Tibial nerve (tissue), 4 donors: ENCODE data around the gene AGO4. TPM values are rescaled to one million over a fixed set of nuclear protein-coding genes. Genes with fewer than 3 reads are reported as not detected.

Source experiments
- DNase-seq, 2 donors: peaks; one replicate each; pipeline ENCODE4 v3.0.0-alpha.2; 2019; ENCODE audit warnings: low spot score in 2 of 2
- H3K27ac ChIP-seq, 4 donors: fragments of 200-600 bp; sonication (generic) in 3 of 4; one replicate each; pipeline ENCODE4 v1.5.1; 2017 to 2019; ENCODE audit warnings: mild to moderate bottlenecking in 1 of 4
- H3K27me3 ChIP-seq, 2 donors: fragments of 200-600 bp; sonication (generic) in 1 of 2; one replicate each; pipeline versions ENCODE4 v1.5.1 to v1.6.0; 2017 to 2019
- H3K36me3 ChIP-seq, 3 donors: fragments of 200-600 bp; sonication (generic); one replicate each; pipeline ENCODE4 v1.5.1; 2018 to 2019
- H3K4me1 ChIP-seq, 4 donors: fragments of 200-600 bp; sonication (generic) in 3 of 4; one replicate each; pipeline ENCODE4 v1.5.1; 2017 to 2019
- H3K4me3 ChIP-seq, 4 donors: fragments of 200-600 bp; sonication (generic) in 3 of 4; one replicate each; pipeline ENCODE4 v1.5.1; 2017 to 2019; ENCODE audit warnings: mild to moderate bottlenecking in 1 of 4, moderate library complexity in 1 of 4
- H3K9me3 ChIP-seq, 4 donors: fragments of 200-600 bp; sonication (generic) in 3 of 4; one replicate each; pipeline ENCODE4 v1.5.1; 2017 to 2019
- CTCF ChIP-seq, 5 experiments: fragments of 200-600 bp in 3 of 5; fragments of 450-650 bp in 2 of 5; sonication (generic) in 3 of 5; IDR thresholded peaks; one replicate each; pipeline ENCODE4 v1.5.1; 2016 to 2019; ENCODE audit warnings: antibody characterized with exemption in 5 of 5, mild to moderate bottlenecking in 3 of 5, moderate library complexity in 2 of 5
- EP300 ChIP-seq, 2 donors: sonication (generic); formaldehyde crosslinking; IDR thresholded peaks; one replicate each; pipeline ENCODE4 v1.6.1; 2017; ENCODE audit warnings: antibody characterized with exemption in 2 of 2, mild to moderate bottlenecking in 1 of 2
- POLR2A ChIP-seq, 2 donors: fragments of 450-650 bp; IDR thresholded peaks; one replicate each; pipeline ENCODE4 v1.6.1; 2017; ENCODE audit warnings: antibody characterized with exemption in 2 of 2, mild to moderate bottlenecking in 2 of 2, moderate library complexity in 2 of 2
- WGBS, 2 donors: methylation state at CpG; one replicate each; pipeline ENCODE4 v1.1.5; 2018; 5-methylcytosine and 5-hydroxymethylcytosine counted together
- total RNA-seq, 4 donors: library from RNA; depleted of rRNA; stranded (reverse); fragments of >200 nt; gene quantifications; one replicate each; pipeline ENCODE4 v1.1.0, GENCODE V29; 2016

The AGO4 gene
- total RNA-seq, 4 donors from 2014 or later: 11.5 to 16.3 (median 13.9) TPM

DNA sequence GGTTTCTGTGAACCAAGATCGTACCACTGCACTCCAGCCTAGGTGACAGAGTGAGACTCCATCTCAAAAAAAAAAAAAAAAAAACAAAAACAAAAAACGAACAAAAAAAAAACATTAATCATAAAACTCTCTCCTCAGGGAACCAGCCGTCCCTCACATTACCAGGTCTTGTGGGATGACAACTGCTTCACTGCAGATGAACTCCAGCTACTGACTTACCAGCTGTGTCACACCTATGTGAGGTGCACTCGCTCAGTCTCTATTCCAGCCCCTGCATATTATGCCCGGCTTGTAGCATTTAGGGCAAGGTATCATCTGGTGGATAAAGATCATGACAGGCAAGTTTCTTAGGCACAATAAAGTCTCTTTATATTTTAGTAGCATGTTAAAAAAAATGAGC lies 42.9 kb downstream of the AGO4 start:
- 80 to 83% methylated on average over 5 of the region's 5 CpGs for WGBS, 2 donors
- H3K4me3 ChIP-seq: no peak overlapping the region
- TF ChIP-seq EP300 (IDR thresholded peaks at IDR 0.05) (no peak), POLR2A (IDR thresholded peaks at IDR 0.05) (no peak)
- peak overlapping the region in 1 of 4 donors; percentile 4 for H3K27ac ChIP-seq
- H3K27me3 ChIP-seq: no peaks in the 10 kb centered on the region
- DNase-seq: no peak
- H3K36me3 ChIP-seq: peaks cover 0 to 57% (median 2%) of the 10 kb centered on the region in 3 donors
- no peaks in the 10 kb centered on the region for H3K9me3 ChIP-seq
- H3K4me1 ChIP-seq: peaks cover 0 to 20% (median 7%) of the 10 kb centered on the region in 4 donors

- DNase-seq: no peak
- Histone ChIP-seq H3K27ac (peak overlapping the region in 2 of 4 donors; percentile 4 to 17), H3K4me1 (peaks cover 0 to 15% (median 7%) of the 10 kb centered on the region in 4 donors), H3K36me3 (peaks cover 0 to 63% (median 2%) of the 10 kb centered on the region in 3 donors), H3K27me3 (no peaks in the 10 kb centered on the region), H3K4me3 (no peak overlapping the region), H3K9me3 (no peaks in the 10 kb centered on the region)
- WGBS, 2 donors: 46 to 50% methylated on average over 3 of the region's 3 CpGs
- TF ChIP-seq EP300 (IDR thresholded peaks at IDR 0.05): no peak
- no peak for TF ChIP-seq POLR2A (IDR thresholded peaks at IDR 0.05)
- TF ChIP-seq CTCF (IDR thresholded peaks at IDR 0.05): no peak
Observed at GRCh38 chr1:35851132-35851869, 43.5 kb downstream of the AGO4 start.

- 46 to 47% methylated on average over 2 of the region's 2 CpGs for WGBS, 2 donors
- DNase-seq: no peak
- Histone ChIP-seq H3K36me3 (peaks cover 0 to 66% (median 2%) of the 10 kb centered on the region in 3 donors), H3K27ac (peak overlapping the region in 1 of 4 donors; percentile 17), H3K4me3 (no peak overlapping the region), H3K9me3 (no peaks in the 10 kb centered on the region), H3K4me1 (peaks cover 0 to 15% (median 7%) of the 10 kb centered on the region in 4 donors), H3K27me3 (no peaks in the 10 kb centered on the region)
- TF ChIP-seq EP300 (IDR thresholded peaks at IDR 0.05) (no peak), POLR2A (IDR thresholded peaks at IDR 0.05) (no peak), CTCF (IDR thresholded peaks at IDR 0.05) (no peak)
Observed at GRCh38 chr1:35852241-35852640, 44.4 kb downstream of the AGO4 start.

DNA sequence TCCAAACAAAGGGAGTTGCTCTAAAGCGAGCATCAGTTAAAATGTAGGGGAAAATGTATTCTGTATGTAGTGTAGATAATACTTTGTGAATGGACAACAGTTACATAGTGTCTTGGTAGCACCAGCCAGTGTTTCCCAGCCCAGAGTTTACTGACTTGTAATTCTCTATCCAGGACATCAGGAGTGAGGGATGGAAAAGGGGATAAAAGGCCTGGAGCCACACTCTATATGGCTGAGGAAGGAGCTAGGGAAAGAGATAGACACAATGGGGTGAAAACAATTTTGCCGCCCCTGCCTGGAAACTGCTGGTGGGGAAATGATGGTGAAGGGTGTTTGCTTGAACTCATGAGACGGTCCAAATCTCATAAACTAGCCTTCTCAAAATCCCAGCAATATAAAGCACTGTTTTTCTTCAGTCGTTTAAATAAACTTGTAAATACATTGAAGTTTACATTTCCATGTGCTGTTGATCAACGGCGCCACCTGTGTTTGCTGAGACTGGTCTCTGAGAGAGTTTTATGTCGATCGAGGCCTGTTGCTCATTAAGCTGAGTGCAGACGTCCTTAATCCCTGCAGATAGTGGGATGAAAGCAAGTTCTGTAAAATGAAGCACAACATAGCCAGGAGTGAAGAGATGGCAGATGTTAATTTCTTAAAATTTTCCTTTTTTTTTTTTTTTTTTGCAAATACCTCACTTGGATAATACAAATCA lies 47.3 kb downstream of the AGO4 start:
- H3K4me1 ChIP-seq: peaks cover 0 to 15% (median 7%) of the 10 kb centered on the region in 4 donors
- H3K27ac ChIP-seq: no peak overlapping the region
- H3K4me3 ChIP-seq: no peak overlapping the region
- H3K36me3 ChIP-seq: peaks cover 0 to 73% (median 2%) of the 10 kb centered on the region in 3 donors
- 61 to 66% methylated on average over 9 of the region's 9 CpGs for WGBS, 2 donors
- DNase-seq: no peak
- no peaks in the 10 kb centered on the region for H3K9me3 ChIP-seq
- TF ChIP-seq EP300 (IDR thresholded peaks at IDR 0.05) (no peak), POLR2A (IDR thresholded peaks at IDR 0.05) (no peak), CTCF (IDR thresholded peaks at IDR 0.05) (no peak)
- no peaks in the 10 kb centered on the region for H3K27me3 ChIP-seq

GRCh38 chr1:35856964-35857363 lies 49.1 kb downstream of the AGO4 start:
- 65 to 70% methylated on average over 1 of the region's 1 CpG for WGBS, 2 donors
- DNase-seq: no peak
- Histone ChIP-seq H3K9me3 (no peaks in the 10 kb centered on the region), H3K4me1 (peaks cover 0 to 2% (median under 1%) of the 10 kb centered on the region in 4 donors), H3K27me3 (no peaks in the 10 kb centered on the region), H3K27ac (no peak overlapping the region), H3K36me3 (peaks cover 0 to 55% (median 0%) of the 10 kb centered on the region in 3 donors), H3K4me3 (no peak overlapping the region)
- no peak for TF ChIP-seq CTCF (IDR thresholded peaks at IDR 0.05)
- no peak for TF ChIP-seq EP300 (IDR thresholded peaks at IDR 0.05)
- no peak for TF ChIP-seq POLR2A (IDR thresholded peaks at IDR 0.05)
